Stomach smooth muscle (tissue), 2 donors: ENCODE measurements around the gene CD4.

ENCODE experiments used
- H3K27ac ChIP-seq: one replicate; pipeline ENCODE4 v1.7.0; 2013; ENCODE audit warnings: mild to moderate bottlenecking, low read length, inconsistent platforms
- H3K27me3 ChIP-seq, 2 donors: one replicate each; pipeline ENCODE4 v1.7.0; 2013; ENCODE audit warnings: low read length in 2 of 2; ENCODE audit not compliant: insufficient read depth in 2 of 2, control insufficient read depth in 1 of 2
- H3K36me3 ChIP-seq, 2 donors: one replicate each; pipeline ENCODE4 v1.7.0; 2013; ENCODE audit warnings: low read length in 2 of 2; ENCODE audit not compliant: control insufficient read depth in 2 of 2, insufficient read depth in 2 of 2
- H3K4me1 ChIP-seq: one replicate; pipeline ENCODE4 v1.7.0; 2013; ENCODE audit warnings: low read length; ENCODE audit not compliant: control insufficient read depth, insufficient read depth
- H3K4me3 ChIP-seq, 2 donors: one replicate each; pipeline ENCODE4 v1.7.0; 2013; ENCODE audit warnings: low read length in 2 of 2
- H3K9ac ChIP-seq, 2 donors: one replicate each; pipeline ENCODE4 v1.7.0; 2013; ENCODE audit warnings: low read length in 2 of 2, mild to moderate bottlenecking in 1 of 2
- H3K9me3 ChIP-seq, 2 donors: one replicate each; pipeline ENCODE4 v1.7.0; 2013; ENCODE audit warnings: low read length in 2 of 2; ENCODE audit not compliant: control insufficient read depth in 2 of 2
- donor health status: healthy.
- donor health status: Pancreatic carcinoma.

CD4 gene

GRCh38 chr12:6778574-6779550 is 10.5 kb upstream of the CD4 start:
- H3K27ac ChIP-seq: peak overlapping the region; percentile 83
- no peaks in the 10 kb centered on the region for H3K9me3 ChIP-seq
- H3K36me3 ChIP-seq: no peaks in the 10 kb centered on the region
- H3K27me3 ChIP-seq: no peaks in the 10 kb centered on the region
- peak overlapping the region; percentile 65 to 68 for H3K9ac ChIP-seq
- H3K4me1 ChIP-seq: peaks cover 28% of the 10 kb centered on the region
- peak overlapping the region; percentile 55 to 79 for H3K4me3 ChIP-seq

DNA sequence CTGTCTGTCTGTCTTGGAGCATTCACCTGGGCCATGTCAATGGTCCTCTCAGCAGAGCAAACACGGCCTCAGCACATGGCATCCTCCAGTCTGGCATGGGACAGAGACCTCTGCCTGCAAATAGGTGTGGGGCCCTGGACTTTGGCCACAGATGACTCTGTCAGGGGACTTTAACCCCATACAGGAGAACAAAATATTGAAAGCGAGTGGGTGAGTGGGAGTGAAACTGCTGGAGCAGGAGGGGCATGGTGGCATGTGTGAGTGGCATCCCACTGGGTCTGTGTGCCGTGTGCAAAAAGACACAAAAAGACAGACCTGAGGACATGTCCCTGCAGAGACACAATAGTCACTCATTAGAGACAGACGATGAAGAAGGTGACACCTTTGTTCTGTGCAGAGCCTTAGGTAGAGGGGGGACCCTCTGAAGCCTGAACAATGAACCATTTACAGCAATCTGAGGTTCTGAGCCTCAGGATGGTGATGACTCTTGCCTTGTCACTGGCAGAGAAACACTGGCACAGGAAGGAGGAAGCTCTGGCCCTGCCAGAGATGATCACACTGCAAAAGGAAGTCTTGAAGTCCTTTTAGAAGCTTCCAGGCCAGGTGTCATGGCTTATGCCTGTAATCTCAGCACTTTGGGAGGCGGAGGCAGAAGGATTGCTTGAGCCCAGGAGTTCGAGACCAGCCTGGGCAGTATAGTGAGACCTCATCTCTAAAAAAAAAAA is 9.5 kb upstream of the CD4 start:
- no peaks in the 10 kb centered on the region for H3K9me3 ChIP-seq
- H3K27me3 ChIP-seq: no peaks in the 10 kb centered on the region
- H3K9ac ChIP-seq: peak overlapping the region in 1 of 2 donors; percentile 47
- no peak overlapping the region for H3K4me3 ChIP-seq
- peak overlapping the region; percentile 83 for H3K27ac ChIP-seq
- H3K36me3 ChIP-seq: no peaks in the 10 kb centered on the region
- peaks cover 26% of the 10 kb centered on the region for H3K4me1 ChIP-seq

DNA sequence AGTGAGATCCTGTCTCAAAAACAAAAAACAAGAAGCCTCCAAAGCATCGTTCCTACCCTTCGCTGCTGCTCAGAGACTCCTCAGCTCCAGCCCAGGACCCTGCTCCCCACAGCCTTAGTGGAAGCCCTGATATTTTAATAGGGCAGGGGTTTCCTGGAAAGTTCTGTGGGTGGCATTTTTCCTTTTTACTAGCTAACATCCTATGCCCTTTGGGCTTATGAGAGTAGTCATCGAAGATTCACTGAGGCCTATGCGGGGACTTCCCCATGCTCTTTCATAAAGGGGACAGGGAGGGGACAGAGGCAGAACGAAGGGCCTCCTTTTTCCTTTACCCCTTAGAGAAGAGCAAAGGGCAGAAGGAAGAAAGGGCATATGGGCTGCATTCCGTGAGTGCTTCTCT is 8.8 kb upstream of the CD4 start:
- Histone ChIP-seq H3K36me3 (no peaks in the 10 kb centered on the region), H3K27me3 (no peaks in the 10 kb centered on the region), H3K9ac (no peak overlapping the region), H3K27ac (no peak overlapping the region), H3K4me1 (peaks cover 26% of the 10 kb centered on the region), H3K9me3 (no peaks in the 10 kb centered on the region), H3K4me3 (no peak overlapping the region)

- Histone ChIP-seq H3K4me3 (no peak overlapping the region), H3K27ac (no peak overlapping the region), H3K4me1 (peaks cover 26% of the 10 kb centered on the region), H3K27me3 (no peaks in the 10 kb centered on the region), H3K9me3 (no peaks in the 10 kb centered on the region), H3K9ac (peak overlapping the region in 1 of 2 donors; percentile 42), H3K36me3 (no peaks in the 10 kb centered on the region)
These were observed 7.2 kb upstream of the CD4 start for GRCh38 chr12:6782119-6782518.

DNA sequence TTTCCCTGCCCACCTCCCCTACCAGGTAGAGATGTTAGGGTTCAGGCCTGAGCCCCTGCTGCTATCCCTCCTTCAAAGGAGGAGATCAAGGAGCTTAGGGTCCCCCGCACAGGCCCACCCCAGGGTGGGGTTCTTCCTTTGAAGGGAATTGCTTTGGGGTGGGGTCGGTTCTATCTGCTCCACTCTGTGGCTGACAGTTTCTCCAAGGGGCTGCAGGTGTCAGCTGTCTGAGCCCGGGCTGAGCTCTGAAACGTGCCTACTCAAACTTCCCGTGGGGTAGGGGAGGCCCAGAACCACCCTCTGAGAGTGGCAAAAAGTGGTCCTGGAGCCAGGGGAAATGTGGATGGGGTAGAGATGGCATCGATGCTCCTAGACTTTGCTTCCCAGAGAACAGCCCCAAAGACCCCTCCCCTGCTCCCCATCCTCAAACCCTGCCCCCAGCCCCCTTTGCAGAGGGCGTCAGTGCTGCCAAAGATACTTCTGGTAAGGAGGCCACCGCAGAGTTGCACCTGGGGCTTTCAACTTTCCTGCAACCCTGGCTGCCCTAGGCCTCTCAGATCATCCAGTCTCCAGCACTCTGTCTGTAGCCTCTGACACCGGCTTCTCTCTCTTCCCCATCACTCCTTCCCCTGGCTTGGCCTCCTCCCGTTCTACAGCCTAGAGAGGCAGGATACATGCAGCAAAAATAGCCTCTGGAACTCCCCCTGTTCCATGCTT is 6.3 kb upstream of the CD4 start:
- Histone ChIP-seq H3K4me3 (no peak overlapping the region), H3K9ac (peak overlapping the region in 1 of 2 donors; percentile 21), H3K9me3 (no peaks in the 10 kb centered on the region), H3K27me3 (no peaks in the 10 kb centered on the region), H3K27ac (no peak overlapping the region), H3K36me3 (no peaks in the 10 kb centered on the region), H3K4me1 (peaks cover 17% of the 10 kb centered on the region)

DNA sequence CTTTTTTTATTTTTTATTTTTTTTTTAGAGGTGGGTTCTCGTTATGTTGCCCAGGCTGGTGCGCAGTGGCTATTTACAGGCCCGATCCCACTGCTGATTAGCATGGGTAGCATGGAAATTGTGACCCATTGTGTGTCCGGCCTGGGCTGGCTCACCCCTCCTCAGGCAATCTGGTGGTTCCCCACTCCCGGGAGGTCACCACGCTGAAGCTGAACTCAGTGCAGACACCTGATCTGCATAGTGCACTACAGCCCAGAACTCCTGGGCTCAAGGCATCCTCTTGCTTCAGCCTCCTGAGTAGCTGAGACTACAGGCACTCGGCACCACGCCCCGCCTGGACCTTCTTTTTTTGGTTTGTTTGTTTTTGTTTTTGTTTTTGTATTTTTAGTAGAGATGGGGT is 5.5 kb upstream of the CD4 start:
- no peak overlapping the region for H3K9ac ChIP-seq
- H3K36me3 ChIP-seq: no peaks in the 10 kb centered on the region
- peaks cover 9% of the 10 kb centered on the region for H3K4me1 ChIP-seq
- no peak overlapping the region for H3K4me3 ChIP-seq
- H3K27me3 ChIP-seq: no peaks in the 10 kb centered on the region
- no peak overlapping the region for H3K27ac ChIP-seq
- H3K9me3 ChIP-seq: no peaks in the 10 kb centered on the region

GRCh38 chr12:6784296-6784695 is 5.0 kb upstream of the CD4 start:
- H3K9me3 ChIP-seq: no peaks in the 10 kb centered on the region
- no peak overlapping the region for H3K9ac ChIP-seq
- no peaks in the 10 kb centered on the region for H3K36me3 ChIP-seq
- H3K27me3 ChIP-seq: no peaks in the 10 kb centered on the region
- no peak overlapping the region for H3K27ac ChIP-seq
- no peak overlapping the region for H3K4me3 ChIP-seq
- H3K4me1 ChIP-seq: peaks cover 4% of the 10 kb centered on the region

GRCh38 chr12:6784761-6785160 is 4.6 kb upstream of the CD4 start:
- no peak overlapping the region for H3K27ac ChIP-seq
- no peaks in the 10 kb centered on the region for H3K9me3 ChIP-seq
- no peak overlapping the region for H3K4me3 ChIP-seq
- H3K27me3 ChIP-seq: no peaks in the 10 kb centered on the region
- no peaks in the 10 kb centered on the region for H3K4me1 ChIP-seq
- no peaks in the 10 kb centered on the region for H3K36me3 ChIP-seq
- no peak overlapping the region for H3K9ac ChIP-seq

DNA sequence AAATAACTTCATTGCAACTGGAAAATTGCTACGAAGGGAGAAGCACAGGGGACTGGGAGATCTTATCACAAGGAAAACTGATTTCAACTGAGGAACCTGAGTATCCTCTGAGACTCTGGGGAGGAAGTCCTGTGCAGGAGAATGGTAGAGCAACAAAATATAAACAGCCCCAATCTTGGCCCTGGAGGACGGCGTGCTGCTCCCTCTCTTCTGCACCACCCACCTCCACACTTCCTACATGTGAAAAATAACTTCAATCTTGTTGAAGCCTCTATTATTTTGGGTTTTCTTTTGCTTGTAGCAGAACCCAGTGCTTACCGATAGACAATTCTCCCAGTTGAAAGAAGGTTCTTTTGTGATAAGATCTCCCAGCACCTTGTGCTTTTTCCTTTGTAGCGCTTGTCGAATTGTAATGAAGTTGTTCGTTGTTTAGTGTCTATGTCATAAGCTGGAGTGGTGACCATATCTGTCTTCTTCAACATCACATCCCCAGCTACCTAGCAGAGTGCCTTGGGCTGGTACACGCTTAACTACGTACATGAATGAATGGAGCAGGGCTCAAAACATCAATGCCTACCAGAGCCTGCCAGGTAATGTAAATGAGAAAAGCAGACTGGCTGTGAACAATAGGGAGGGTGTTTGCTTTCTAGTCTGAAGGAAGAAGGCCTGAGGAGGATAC is 2.8 kb upstream of the CD4 start:
- Histone ChIP-seq H3K27ac (no peak overlapping the region), H3K4me3 (no peak overlapping the region), H3K9ac (no peak overlapping the region), H3K9me3 (no peaks in the 10 kb centered on the region), H3K36me3 (no peaks in the 10 kb centered on the region), H3K27me3 (no peaks in the 10 kb centered on the region), H3K4me1 (no peaks in the 10 kb centered on the region)

- Histone ChIP-seq H3K27me3 (no peaks in the 10 kb centered on the region), H3K9ac (no peak overlapping the region), H3K4me3 (no peak overlapping the region), H3K9me3 (no peaks in the 10 kb centered on the region), H3K27ac (no peak overlapping the region), H3K36me3 (no peaks in the 10 kb centered on the region), H3K4me1 (no peaks in the 10 kb centered on the region)
These were observed 2.0 kb upstream of the CD4 start for GRCh38 chr12:6787309-6787708.
